KOPT-K1 (cell line): ENCODE measurements around the gene MYMX.
"Not testable (repeated sequence)": the region's sequence is repeated elsewhere in the genome, so short reads cannot be mapped to it uniquely, and the experiment has no call there.

Experiments
- H3K27ac ChIP-seq: fragments of 200-600 bp; sonication (generic); 2 replicates; pipeline ENCODE4 v1.5.1; 2016; ENCODE audit warnings: antibody characterized with exemption, mild to moderate bottlenecking, low read depth, low read length; ENCODE audit not compliant: poor library complexity, severe bottlenecking
- H3K36me3 ChIP-seq: fragments of 200-600 bp; sonication (generic); 2 replicates; pipeline ENCODE4 v1.5.1; 2017; ENCODE audit warnings: antibody characterized with exemption, mild to moderate bottlenecking, low read length, moderate library complexity; ENCODE audit not compliant: insufficient read depth
- H3K9me3 ChIP-seq: fragments of 200-600 bp; sonication (generic); 2 replicates; pipeline ENCODE4 v1.5.1; 2017; ENCODE audit warnings: antibody characterized with exemption, low read length, mild to moderate bottlenecking; ENCODE audit not compliant: insufficient read depth, poor library complexity, severe bottlenecking

Gene MYMX

GRCh38 chr6:44180886-44181285 lies 35.8 kb upstream of the MYMX start:
- Histone ChIP-seq H3K36me3 (no peaks in the 10 kb centered on the region), H3K9me3 (no peaks in the 10 kb centered on the region), H3K27ac (no peak overlapping the region)

GRCh38 chr6:44181784-44182183 lies 34.9 kb upstream of the MYMX start:
- not testable (repeated sequence) for H3K27ac ChIP-seq, H3K36me3 ChIP-seq, H3K9me3 ChIP-seq

GRCh38 chr6:44182911-44183390 lies 33.8 kb upstream of the MYMX start:
- H3K9me3 ChIP-seq: no peaks in the 10 kb centered on the region
- no peak overlapping the region for H3K27ac ChIP-seq
- no peaks in the 10 kb centered on the region for H3K36me3 ChIP-seq

- H3K27ac ChIP-seq: no peak overlapping the region
- H3K9me3 ChIP-seq: no peaks in the 10 kb centered on the region
- H3K36me3 ChIP-seq: no peaks in the 10 kb centered on the region
These were observed 32.9 kb upstream of the MYMX start for GRCh38 chr6:44183783-44184182.

GRCh38 chr6:44185356-44185755 lies 31.4 kb upstream of the MYMX start:
- not testable (repeated sequence) for H3K9me3 ChIP-seq, H3K27ac ChIP-seq, H3K36me3 ChIP-seq

- Histone ChIP-seq H3K27ac (no peak overlapping the region), H3K9me3 (no peaks in the 10 kb centered on the region)
These were observed 30.6 kb upstream of the MYMX start for GRCh38 chr6:44185953-44186634.

GRCh38 chr6:44186635-44187025 lies 30.1 kb upstream of the MYMX start:
- Histone ChIP-seq H3K36me3 (no peaks in the 10 kb centered on the region), H3K27ac (no peak overlapping the region), H3K9me3 (no peaks in the 10 kb centered on the region)

More at GRCh38 chr6:44185953-44186634, 30.6 kb upstream of the MYMX start:
- H3K36me3 ChIP-seq: no peaks in the 10 kb centered on the region

GRCh38 chr6:44188819-44189218 lies 27.9 kb upstream of the MYMX start:
- H3K9me3 ChIP-seq: no peaks in the 10 kb centered on the region
- no peaks in the 10 kb centered on the region for H3K36me3 ChIP-seq
- H3K27ac ChIP-seq: no peak overlapping the region

- H3K36me3 ChIP-seq: no peaks in the 10 kb centered on the region
- no peaks in the 10 kb centered on the region for H3K9me3 ChIP-seq
- no peak overlapping the region for H3K27ac ChIP-seq
These were observed 27.5 kb upstream of the MYMX start for GRCh38 chr6:44189257-44189656.

- H3K27ac ChIP-seq: no peak overlapping the region
- no peaks in the 10 kb centered on the region for H3K9me3 ChIP-seq
- no peaks in the 10 kb centered on the region for H3K36me3 ChIP-seq
These were observed 26.0 kb upstream of the MYMX start for GRCh38 chr6:44190715-44191114.

GRCh38 chr6:44192428-44193041 lies 24.2 kb upstream of the MYMX start:
- Histone ChIP-seq H3K27ac (no peak overlapping the region), H3K9me3 (no peaks in the 10 kb centered on the region), H3K36me3 (no peaks in the 10 kb centered on the region)

- H3K9me3 ChIP-seq: no peaks in the 10 kb centered on the region
These were observed 23.3 kb upstream of the MYMX start for GRCh38 chr6:44193307-44193910.

GRCh38 chr6:44194326-44194725 lies 22.4 kb upstream of the MYMX start:
- Histone ChIP-seq H3K36me3 (no peaks in the 10 kb centered on the region), H3K9me3 (no peaks in the 10 kb centered on the region), H3K27ac (no peak overlapping the region)

More at GRCh38 chr6:44193307-44193910, 23.3 kb upstream of the MYMX start:
- Histone ChIP-seq H3K27ac (no peak overlapping the region), H3K36me3 (no peaks in the 10 kb centered on the region)

- not testable (repeated sequence) for H3K36me3 ChIP-seq, H3K9me3 ChIP-seq, H3K27ac ChIP-seq
These were observed 20.4 kb upstream of the MYMX start for GRCh38 chr6:44196351-44196750.

GRCh38 chr6:44198684-44199083 lies 18.0 kb upstream of the MYMX start:
- Histone ChIP-seq H3K36me3 (no peaks in the 10 kb centered on the region), H3K9me3 (no peaks in the 10 kb centered on the region), H3K27ac (no peak overlapping the region)

- Histone ChIP-seq H3K9me3 (no peaks in the 10 kb centered on the region), H3K27ac (no peak overlapping the region), H3K36me3 (no peaks in the 10 kb centered on the region)
These were observed 16.8 kb upstream of the MYMX start for GRCh38 chr6:44199883-44200282.
